ENCODE measurements around the gene LPIN2. TPM values are rescaled to one million over a fixed set of nuclear protein-coding genes. Genes with fewer than 3 reads are reported as not detected.
"Not testable (repeated sequence)": the region's sequence is repeated elsewhere in the genome, so short reads cannot be mapped to it uniquely, and the experiment has no call there.

The LPIN2 gene
- total RNA-seq, 2 donors from 2014 or later, result 19.5 to 120 TPM

- no peaks in the 10 kb centered on the region for H3K9me3 ChIP-seq
- no peak overlapping the region for H3K27ac ChIP-seq
- no peak for DNase-seq (ENCODE audit: low spot score)
- H3K4me3 ChIP-seq, result no peak overlapping the region
- WGBS, result 97% methylated on average over 3 of the region's 3 CpGs
- no peaks in the 10 kb centered on the region for H3K27me3 ChIP-seq (replicated peaks; ENCODE audit: insufficient read depth)
- no peaks in the 10 kb centered on the region for H3K36me3 ChIP-seq
- intact Hi-C loops (cut with DNase I), result no loop called here
- no peaks in the 10 kb centered on the region for H3K4me1 ChIP-seq (replicated peaks)
- TF ChIP-seq POLR2A (IDR thresholded peaks at IDR 0.05), result no peak
- TF ChIP-seq POLR2AphosphoS5 (IDR thresholded peaks at IDR 0.05), result no peak
- TF ChIP-seq, protein P1, sequence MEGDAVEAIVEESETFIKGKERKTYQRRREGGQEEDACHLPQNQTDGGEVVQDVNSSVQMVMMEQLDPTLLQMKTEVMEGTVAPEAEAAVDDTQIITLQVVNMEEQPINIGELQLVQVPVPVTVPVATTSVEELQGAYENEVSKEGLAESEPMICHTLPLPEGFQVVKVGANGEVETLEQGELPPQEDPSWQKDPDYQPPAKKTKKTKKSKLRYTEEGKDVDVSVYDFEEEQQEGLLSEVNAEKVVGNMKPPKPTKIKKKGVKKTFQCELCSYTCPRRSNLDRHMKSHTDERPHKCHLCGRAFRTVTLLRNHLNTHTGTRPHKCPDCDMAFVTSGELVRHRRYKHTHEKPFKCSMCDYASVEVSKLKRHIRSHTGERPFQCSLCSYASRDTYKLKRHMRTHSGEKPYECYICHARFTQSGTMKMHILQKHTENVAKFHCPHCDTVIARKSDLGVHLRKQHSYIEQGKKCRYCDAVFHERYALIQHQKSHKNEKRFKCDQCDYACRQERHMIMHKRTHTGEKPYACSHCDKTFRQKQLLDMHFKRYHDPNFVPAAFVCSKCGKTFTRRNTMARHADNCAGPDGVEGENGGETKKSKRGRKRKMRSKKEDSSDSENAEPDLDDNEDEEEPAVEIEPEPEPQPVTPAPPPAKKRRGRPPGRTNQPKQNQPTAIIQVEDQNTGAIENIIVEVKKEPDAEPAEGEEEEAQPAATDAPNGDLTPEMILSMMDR (IDR thresholded peaks at IDR 0.05), result no peak
Observed at GRCh38 chr18:3054780-3055179, 41.8 kb upstream of the LPIN2 start.

DNA sequence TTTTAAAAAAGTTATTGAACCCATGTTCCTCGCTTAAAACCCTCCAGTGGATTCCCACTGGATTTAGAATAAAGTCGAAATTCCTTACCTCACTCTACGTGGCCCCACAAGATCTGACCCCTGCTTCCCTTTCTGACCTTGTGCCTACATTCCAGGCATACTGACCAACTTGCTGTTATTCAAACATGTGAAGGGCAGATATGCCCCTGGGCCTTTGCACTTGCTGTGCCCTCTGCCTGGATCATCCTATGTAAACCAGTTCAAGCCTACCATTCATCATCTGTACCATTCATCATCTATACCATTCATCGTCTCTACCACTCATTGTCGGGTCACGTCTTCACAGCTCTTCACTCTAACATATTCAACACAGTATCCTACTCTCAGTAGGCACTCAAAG is 41.3 kb upstream of the LPIN2 start:
- Histone ChIP-seq H3K27me3 (replicated peaks; ENCODE audit: insufficient read depth) (no peaks in the 10 kb centered on the region), H3K4me1 (replicated peaks) (no peaks in the 10 kb centered on the region), H3K4me3 (no peak overlapping the region), H3K36me3 (no peaks in the 10 kb centered on the region), H3K27ac (no peak overlapping the region), H3K9me3 (no peaks in the 10 kb centered on the region)
- no peak for DNase-seq (ENCODE audit: low spot score)
- WGBS, result 98% methylated on average over 6 of the region's 6 CpGs
- intact Hi-C loops (cut with DNase I), result no loop called here
- TF ChIP-seq, protein P1 (IDR thresholded peaks at IDR 0.05), result no peak
- TF ChIP-seq POLR2A (IDR thresholded peaks at IDR 0.05) (no peak), POLR2AphosphoS5 (IDR thresholded peaks at IDR 0.05) (no peak)

- Histone ChIP-seq H3K9me3 (no peaks in the 10 kb centered on the region), H3K27me3 (replicated peaks; ENCODE audit: insufficient read depth) (no peaks in the 10 kb centered on the region), H3K36me3 (no peaks in the 10 kb centered on the region), H3K4me1 (replicated peaks) (no peaks in the 10 kb centered on the region), H3K27ac (no peak overlapping the region), H3K4me3 (no peak overlapping the region)
- WGBS, result 97% methylated on average over 4 of the region's 4 CpGs
- no peak for DNase-seq (ENCODE audit: low spot score)
- intact Hi-C loops (cut with DNase I), result no loop called here
- TF ChIP-seq POLR2AphosphoS5 (IDR thresholded peaks at IDR 0.05) (no peak), POLR2A (IDR thresholded peaks at IDR 0.05) (no peak)
- TF ChIP-seq, protein P1 (IDR thresholded peaks at IDR 0.05), result no peak
Observed at GRCh38 chr18:3053081-3053480, 40.1 kb upstream of the LPIN2 start.

DNA sequence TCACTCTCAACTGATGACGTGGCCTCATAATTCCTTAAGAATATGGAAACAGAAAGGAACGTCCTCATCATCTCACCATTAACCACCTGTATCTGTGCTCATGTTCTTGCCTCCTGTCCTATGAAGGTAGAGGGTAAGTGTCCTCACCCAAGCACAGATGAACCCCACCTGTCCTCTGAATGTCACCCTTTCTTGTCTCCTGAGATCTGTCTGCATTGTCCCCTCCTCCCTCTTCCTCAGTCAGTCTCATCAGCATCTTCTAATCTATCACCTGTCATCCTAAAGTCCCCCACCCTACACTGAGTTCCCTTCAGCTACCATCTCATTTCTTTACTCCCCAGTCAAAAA is 39.4 kb upstream of the LPIN2 start:
- 61% methylated on average over 2 of the region's 2 CpGs for WGBS
- Histone ChIP-seq H3K9me3 (no peaks in the 10 kb centered on the region), H3K36me3 (no peaks in the 10 kb centered on the region), H3K27ac (no peak overlapping the region), H3K4me3 (no peak overlapping the region), H3K27me3 (replicated peaks; ENCODE audit: insufficient read depth) (no peaks in the 10 kb centered on the region), H3K4me1 (replicated peaks) (no peaks in the 10 kb centered on the region)
- TF ChIP-seq, protein P1 (IDR thresholded peaks at IDR 0.05), result no peak
- TF ChIP-seq POLR2A (IDR thresholded peaks at IDR 0.05) (no peak), POLR2AphosphoS5 (IDR thresholded peaks at IDR 0.05) (no peak)
- DNase-seq (ENCODE audit: low spot score), result no peak
- intact Hi-C loops (cut with DNase I), result no loop called here

DNA sequence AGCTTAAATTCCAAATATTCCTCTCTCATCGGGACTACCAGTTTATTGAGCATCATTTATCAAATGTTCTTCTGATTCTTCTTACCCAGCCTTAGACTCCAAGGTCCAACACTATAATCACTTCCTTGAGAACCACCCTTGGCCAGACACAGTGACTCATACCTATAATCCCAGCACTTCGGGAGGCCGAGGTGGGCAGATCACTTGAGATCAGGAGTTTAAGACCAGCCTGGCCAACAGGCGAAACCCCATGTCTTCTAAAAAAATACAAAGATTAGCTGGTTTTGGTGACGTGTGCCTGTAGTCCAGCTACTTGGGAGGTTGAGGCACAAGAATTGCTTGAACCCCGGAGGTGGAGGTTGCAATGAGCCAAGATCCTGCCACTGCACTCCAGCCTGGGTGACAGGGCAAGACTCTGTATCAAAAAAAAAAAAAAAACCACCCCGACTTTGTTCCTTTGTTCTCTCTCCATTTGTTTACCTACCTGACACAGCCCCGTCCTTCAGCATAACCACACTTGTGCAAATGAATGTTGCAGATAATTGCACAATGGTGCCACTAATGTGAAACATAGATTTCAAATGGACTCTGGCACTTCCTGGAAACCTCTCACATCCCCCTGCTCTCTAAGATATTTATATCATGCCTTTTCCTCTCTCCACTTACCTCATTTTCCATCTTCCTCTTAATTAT is 38.9 kb upstream of the LPIN2 start:
- Histone ChIP-seq H3K9me3 (no peaks in the 10 kb centered on the region), H3K4me3 (no peak overlapping the region), H3K27me3 (replicated peaks; ENCODE audit: insufficient read depth) (no peaks in the 10 kb centered on the region), H3K27ac (no peak overlapping the region), H3K36me3 (no peaks in the 10 kb centered on the region), H3K4me1 (replicated peaks) (no peaks in the 10 kb centered on the region)
- 56% methylated on average over 8 of the region's 8 CpGs for WGBS
- no peak for TF ChIP-seq POLR2AphosphoS5 (IDR thresholded peaks at IDR 0.05)
- no peak for TF ChIP-seq POLR2A (IDR thresholded peaks at IDR 0.05)
- TF ChIP-seq, protein P1 (IDR thresholded peaks at IDR 0.05), result no peak
- intact Hi-C loops (cut with DNase I), result no loop called here
- DNase-seq (ENCODE audit: low spot score), result no peak

GRCh38 chr18:3049897-3050454 is 37.0 kb upstream of the LPIN2 start:
- H3K36me3 ChIP-seq; intact Hi-C loops (cut with DNase I); H3K27me3 ChIP-seq (replicated peaks; ENCODE audit: insufficient read depth); H3K9me3 ChIP-seq; DNase-seq (ENCODE audit: low spot score); H3K4me1 ChIP-seq (replicated peaks); H3K4me3 ChIP-seq; H3K27ac ChIP-seq: not testable (repeated sequence)
- WGBS, result 88% methylated on average over 7 of the region's 8 CpGs
